HG02763 (cell line): Measurements from ENCODE around the gene TIMP4.

ENCODE experiments used
- ATAC-seq: cut with Tn5 transposase; IDR thresholded peaks from one replicate; pipeline ENCODE4 v1.9.1; 2021; ENCODE audit warnings: mild to moderate bottlenecking, moderate library complexity; ENCODE audit not compliant: unreplicated experiment

Gene TIMP4

GRCh38 chr3:12186046-12186445, 27.3 kb upstream of the TIMP4 start:
- no peak for ATAC-seq

GRCh38 chr3:12185172-12185710, 26.5 kb upstream of the TIMP4 start:
- ATAC-seq: no peak

DNA sequence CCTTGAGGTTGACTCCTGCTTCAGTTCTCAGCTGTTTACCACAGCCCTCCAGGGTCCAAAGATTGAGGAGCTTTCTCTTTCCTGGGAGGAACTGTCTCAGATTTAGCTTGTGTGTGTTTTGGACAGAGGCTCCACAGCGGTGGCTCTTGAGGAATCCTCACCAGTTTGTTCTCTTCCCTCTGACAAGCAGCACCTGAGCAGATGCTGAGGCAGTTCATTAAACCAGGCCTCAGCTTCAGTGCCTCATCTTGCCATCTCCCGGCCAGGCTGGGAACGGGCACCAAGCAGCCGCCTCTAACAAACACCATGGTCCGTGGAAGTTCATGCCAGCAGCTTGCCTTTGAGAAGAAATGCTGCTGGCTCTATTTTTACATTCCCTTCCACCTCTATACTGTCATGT, 25.8 kb upstream of the TIMP4 start:
- ATAC-seq: no peak

DNA sequence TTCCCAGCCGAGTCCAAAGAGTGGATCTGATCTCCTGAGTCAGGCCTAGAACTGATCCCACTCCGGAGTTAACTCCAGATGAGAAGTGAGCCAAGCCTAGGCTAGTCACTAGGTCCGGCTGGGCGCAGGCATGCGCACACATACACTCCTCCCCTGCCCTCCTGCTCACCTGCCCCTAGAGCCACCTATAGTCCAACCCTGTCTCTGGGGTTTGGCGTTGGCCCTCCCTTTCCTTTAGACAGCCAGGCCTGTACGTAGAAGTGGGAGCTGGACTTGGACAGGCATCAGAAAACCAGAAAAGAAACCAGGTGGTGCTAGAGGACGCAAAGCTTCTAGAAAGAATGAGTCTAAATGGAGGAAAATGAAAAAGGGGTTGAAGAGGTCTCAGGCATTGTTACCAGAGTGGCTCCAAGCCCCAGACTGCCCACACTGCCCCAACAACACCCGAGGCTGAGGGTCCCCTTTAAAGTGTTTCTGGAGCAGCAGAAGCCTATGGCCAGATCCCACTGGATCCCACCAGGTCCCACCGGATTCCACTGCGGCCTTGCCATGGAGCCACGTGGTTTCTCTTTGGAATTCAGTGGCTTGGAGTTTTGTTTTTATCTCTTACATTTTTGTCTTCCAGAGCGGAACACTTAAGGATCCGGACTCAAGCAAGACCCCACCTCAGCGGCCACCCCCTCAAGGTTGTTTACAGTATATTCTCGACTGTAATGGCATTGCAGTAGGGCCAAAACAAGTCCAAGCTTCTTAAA, 24.2 kb upstream of the TIMP4 start:
- ATAC-seq: no peak

- ATAC-seq: no peak
Measured at GRCh38 chr3:12181806-12182205, 23.1 kb upstream of the TIMP4 start.

DNA sequence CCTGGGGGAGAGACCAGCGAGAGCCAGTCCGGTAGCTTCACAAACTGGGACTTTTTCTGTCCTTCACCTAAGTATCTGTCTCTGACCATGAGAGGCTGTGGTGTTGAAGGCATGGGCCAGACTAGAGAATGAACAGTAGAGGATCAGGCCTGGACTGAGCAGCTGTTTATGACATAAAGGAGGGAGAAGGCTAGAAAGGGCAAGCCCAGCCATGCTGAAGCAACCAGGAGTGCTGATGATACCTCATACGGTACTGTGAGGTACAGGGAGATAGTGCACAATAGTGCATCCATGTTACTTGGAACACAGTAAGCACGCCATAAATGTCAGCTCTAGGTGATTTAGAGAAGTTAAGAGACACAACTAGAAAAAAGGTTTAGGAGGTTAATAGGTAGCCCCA, 22.6 kb upstream of the TIMP4 start:
- no peak for ATAC-seq

DNA sequence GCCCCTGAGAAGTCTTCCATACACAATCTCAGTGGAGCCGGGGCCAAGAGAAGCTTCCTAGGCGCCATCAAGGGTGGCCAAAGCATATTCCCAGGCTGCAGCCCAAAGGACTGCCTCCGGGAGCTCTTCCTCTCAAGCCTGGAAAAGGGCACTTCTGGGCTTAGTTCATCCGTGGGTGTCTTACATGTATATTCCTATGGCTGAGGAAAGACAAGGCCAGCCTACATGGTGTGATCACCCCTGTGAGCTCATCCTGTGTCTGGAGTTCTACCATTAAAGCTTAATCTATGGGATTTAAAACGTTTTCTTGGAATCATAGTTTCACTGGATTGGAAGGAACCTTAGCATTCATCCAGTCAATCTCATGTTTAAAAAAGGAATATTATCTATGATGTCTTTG, 21.9 kb upstream of the TIMP4 start:
- ATAC-seq: no peak

DNA sequence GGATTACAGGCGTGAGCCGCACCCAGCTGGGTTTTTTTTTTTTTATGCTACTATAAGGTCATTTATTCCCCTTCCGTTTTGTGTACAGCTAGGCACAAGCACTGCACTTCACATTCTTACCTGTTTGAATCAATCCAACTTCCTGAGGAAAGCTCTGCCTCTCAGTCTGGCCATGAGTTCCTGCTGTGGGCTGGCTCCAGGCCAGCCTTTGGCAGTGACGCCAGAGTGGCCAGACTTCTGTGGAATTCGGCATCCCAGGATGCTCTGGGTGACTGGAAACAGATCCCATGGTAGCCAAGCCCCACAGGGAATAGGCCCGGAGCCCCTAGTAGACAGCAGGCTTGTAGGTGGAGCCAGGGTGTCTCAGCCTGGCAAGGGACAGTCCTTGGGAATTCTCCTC, 21.5 kb upstream of the TIMP4 start:
- ATAC-seq: no peak

DNA sequence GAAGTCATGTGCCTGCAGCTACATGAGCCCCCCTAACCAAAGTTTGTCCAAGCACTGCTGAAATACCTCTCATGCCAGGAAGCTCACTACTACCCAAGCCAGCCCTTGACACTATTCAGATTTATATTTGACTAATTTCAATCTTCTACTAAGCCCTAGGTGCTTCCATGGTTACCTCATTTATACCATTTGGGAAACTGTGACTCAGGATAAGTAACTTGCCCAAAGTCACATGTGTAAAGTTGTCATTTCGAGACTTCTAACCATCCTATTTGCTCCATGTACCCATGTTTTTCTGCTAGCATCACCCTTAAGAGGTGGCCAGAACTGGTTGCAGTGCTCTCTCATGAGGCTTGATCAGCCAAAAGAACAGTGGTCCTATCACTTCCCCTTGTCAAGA, 20.7 kb upstream of the TIMP4 start:
- ATAC-seq: no peak

DNA sequence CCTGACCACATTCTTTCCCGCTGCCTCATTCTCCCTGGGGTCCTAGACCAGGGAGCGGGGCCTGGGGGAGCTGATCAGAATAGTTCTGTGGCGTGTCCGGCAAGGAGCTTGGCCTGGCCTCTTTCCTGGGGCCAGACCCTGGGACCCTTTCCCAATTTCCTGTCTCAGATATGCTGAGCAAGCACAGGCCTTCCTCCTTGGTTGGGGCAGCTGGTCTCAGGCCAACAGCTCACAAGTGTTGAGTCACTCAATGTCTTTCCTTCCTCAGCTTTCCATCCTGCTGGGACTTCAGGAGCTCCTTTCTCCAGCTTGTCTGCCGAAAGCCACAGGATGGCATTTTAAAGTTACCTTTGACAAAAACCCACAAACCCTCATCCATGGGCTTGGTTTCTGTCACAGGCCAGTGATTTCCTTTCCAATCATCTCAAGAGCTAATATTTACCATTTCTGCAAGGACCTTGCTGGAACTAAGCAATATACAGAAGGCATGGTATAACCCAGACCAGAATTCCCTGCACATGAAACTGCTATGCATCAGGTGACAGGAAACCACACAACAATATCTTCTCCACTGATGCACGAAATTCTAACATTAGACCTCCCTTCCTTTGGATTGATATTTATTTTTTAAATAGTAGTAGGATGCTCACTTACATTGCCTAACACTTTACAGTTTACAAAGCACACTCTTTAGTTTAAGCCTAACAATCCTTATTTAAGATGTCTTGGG, 19.5 kb upstream of the TIMP4 start:
- no peak for ATAC-seq

GRCh38 chr3:12177126-12177525, 18.4 kb upstream of the TIMP4 start:
- ATAC-seq: no peak

DNA sequence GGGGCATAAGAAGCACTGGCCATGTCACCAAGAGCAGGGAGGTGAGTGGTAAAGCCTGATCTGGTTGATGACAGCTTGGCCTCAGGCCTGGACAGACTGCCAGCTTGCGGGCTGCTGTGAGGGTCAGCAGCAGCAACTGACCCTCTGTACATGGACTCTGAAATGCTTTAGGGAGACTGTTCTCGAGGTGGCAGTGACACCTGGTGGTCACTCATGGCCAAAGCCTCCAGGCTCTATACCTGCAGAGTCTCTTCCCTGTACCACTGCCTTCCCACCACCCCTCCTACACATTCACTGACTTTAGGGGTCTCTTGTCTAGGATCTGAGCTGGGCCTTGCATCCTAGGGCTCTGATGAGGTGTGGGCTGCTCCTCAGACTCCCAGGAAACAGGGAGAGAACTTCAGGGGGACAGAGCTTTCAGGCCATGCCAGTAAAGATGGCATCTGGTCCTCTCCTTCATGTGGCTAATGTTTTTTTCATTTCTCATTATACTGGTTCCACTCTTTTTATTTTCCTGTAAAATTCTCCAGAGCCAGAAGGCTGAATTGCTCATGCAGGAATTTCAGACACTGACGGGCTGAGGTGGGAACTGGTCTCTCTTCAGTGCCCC, 17.2 kb upstream of the TIMP4 start:
- ATAC-seq: peak; percentile 57

- ATAC-seq: no peak
Measured at GRCh38 chr3:12175137-12175593, 16.5 kb upstream of the TIMP4 start.

DNA sequence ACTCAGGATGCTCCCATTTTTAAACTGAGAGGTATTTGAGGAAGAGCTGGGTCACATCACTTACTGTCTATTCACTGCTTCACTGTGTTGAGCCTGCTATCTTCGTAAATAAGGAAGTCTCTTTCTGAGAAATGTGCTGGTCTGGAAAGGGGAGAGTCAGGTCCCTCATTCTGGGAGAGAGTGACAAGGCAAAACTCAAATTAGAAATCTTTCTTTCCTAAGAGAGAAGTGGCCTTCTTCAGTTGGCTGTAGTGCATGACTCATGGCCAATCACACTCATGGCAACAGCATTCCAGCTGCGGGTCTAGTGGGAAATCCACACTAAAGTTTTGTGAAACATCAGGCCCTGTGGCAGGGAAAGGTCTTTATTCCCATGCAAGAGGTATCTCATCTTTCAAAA, 11.5 kb upstream of the TIMP4 start:
- ATAC-seq: no peak

GRCh38 chr3:12165909-12166308, 7.2 kb upstream of the TIMP4 start:
- ATAC-seq: no peak

DNA sequence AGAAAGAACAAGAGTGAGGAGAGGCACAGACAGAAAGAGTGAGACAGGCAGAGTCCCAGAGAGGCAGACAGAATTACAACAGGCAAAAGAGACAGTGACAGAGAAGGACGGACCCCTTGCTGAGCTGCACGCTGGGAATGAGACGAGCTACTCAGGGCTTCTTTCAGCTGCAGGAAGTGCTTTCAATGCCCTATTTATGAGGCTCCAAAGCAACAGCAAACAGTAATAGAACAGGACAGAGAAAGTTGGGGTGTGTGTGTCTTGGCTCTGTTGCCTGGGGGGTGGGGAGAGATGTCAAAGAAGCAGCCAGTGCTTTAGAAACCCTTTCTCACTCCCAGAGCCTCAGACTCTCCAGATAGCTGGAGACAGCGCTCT, 502 bp upstream of the TIMP4 start:
- ATAC-seq: no peak

DNA sequence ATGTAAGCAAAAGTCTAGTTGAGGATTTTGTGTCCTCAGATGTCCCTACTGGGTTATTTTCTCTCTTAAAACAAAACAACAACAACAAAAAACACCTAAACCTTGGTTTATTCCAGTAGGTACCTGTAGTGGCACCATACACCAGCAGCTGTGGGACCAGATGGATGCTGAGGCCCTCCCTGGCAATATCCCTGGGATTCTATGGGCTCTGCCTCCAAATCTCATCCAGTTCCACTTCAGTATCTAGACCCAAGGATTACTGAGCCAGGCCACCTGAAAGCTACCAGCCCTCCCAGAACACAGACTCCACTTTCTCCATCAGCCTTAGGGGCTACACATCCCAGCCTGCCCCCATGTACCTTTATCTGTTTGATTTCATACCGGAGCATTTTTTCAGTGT, 1.7 kb downstream of the TIMP4 start:
- no peak for ATAC-seq

DNA sequence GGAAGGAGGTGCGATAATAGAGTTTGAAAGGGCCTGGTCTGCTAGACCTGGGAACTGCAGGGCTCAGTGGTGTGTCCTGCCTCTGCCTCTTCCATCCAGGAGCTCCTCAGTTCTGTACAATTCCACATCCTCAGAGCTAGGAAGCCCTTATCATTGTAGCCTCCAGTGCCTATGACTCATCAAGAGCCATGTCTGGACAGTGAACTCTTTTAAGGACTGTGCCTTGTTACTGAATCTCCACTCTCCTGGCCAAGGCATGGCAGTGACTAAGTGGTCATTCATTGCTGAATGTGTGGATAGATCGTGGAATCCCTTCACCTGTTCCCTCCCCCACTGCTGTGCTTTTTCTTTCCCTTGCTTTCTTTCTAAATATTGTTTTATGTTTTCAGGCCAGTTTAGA, 2.9 kb downstream of the TIMP4 start:
- ATAC-seq: no peak

GRCh38 chr3:12155264-12155663, 3.4 kb downstream of the TIMP4 start:
- ATAC-seq: no peak

- ATAC-seq: no peak
Measured at GRCh38 chr3:12154151-12154550, 4.6 kb downstream of the TIMP4 start.

GRCh38 chr3:12150112-12150511, 8.6 kb downstream of the TIMP4 start:
- no peak for ATAC-seq

GRCh38 chr3:12149029-12149428, 9.7 kb downstream of the TIMP4 start:
- ATAC-seq: no peak
